Activated CD8-positive, alpha-beta T cell treated with anti-CD3 and anti-CD28 coated beads, Interleukin-2, amount 10 ng/mL, durations not matched to agents 7 days and 5 days (primary cell): ENCODE results near the gene CNGA2. TPM values are rescaled to one million over a fixed set of nuclear protein-coding genes. Genes with fewer than 3 reads are reported as not detected.

Experiments
- ATAC-seq: fragments of 150-1000 bp; cut with Tn5 transposase; one replicate; pipeline ENCODE4 v1.10.0; 2021; ENCODE audit warnings: moderate library complexity
- CTCF ChIA-PET: fragments of 350-600 bp; sonication (Branson Sonifier 250); formaldehyde crosslinking; loops from one replicate; lab custom pipeline; 2021; ENCODE audit warnings: antibody characterized with exemption; lab: Charles Lee
- POLR2A ChIA-PET: fragments of 350-600 bp; sonication (Branson Sonifier 250); formaldehyde crosslinking; loops from one replicate; lab custom pipeline; 2021; ENCODE audit warnings: antibody characterized with exemption; lab: Charles Lee
- DNase-seq: peaks from one replicate; pipeline ENCODE4 v3.0.0-alpha.2; 2020
- H3K27ac Mint-ChIP-seq: one replicate; pipeline ENCODE4 v1.8.0; 2021; ENCODE audit warnings: mild to moderate bottlenecking, mixed read lengths
- H3K27me3 Mint-ChIP-seq: one replicate; pipeline ENCODE4 v1.8.0; 2021; ENCODE audit warnings: low read depth, mixed read lengths
- H3K36me3 Mint-ChIP-seq: one replicate; pipeline ENCODE4 v1.8.0; 2021; ENCODE audit warnings: low read depth, mixed read lengths
- H3K4me1 Mint-ChIP-seq: one replicate; pipeline ENCODE4 v1.8.0; 2021; ENCODE audit warnings: low read depth, mixed read lengths
- H3K4me3 Mint-ChIP-seq: one replicate; pipeline ENCODE4 v1.8.0; 2021; ENCODE audit warnings: mild to moderate bottlenecking, mixed read lengths
- H3K9me3 Mint-ChIP-seq: one replicate; pipeline ENCODE4 v1.8.0; 2022; ENCODE audit warnings: mixed read lengths; ENCODE audit not compliant: insufficient read depth
- total RNA-seq, 2 experiments: library from RNA; stranded (reverse); gene quantifications; one replicate each; pipeline ENCODE4 v1.2.3, GENCODE V29; 2021

CNGA2 gene
- total RNA-seq, 2 experiments from 2014 or later: not detected

GRCh38 chrX:151759041-151759708, 24.6 kb downstream of the CNGA2 start:
- CTCF ChIA-PET: no interaction called here
- Mint-ChIP-seq H3K27ac (no peak overlapping the region), H3K4me3 (no peak overlapping the region), H3K36me3 (no peaks in the 10 kb centered on the region), H3K27me3 (no peaks in the 10 kb centered on the region), H3K4me1 (no peaks in the 10 kb centered on the region), H3K9me3 (no peaks in the 10 kb centered on the region)
- ATAC-seq: no peak
- no peak for DNase-seq
- POLR2A ChIA-PET: no interaction called here

- Mint-ChIP-seq H3K27me3 (no peaks in the 10 kb centered on the region), H3K4me3 (no peak overlapping the region), H3K36me3 (no peaks in the 10 kb centered on the region), H3K4me1 (no peaks in the 10 kb centered on the region), H3K27ac (no peak overlapping the region), H3K9me3 (no peaks in the 10 kb centered on the region)
- ChIA-PET POLR2A (no interaction called here), CTCF (no interaction called here)
- ATAC-seq (no peak), DNase-seq (no peak)
Observed at GRCh38 chrX:151762802-151763201, 28.3 kb downstream of the CNGA2 start.

GRCh38 chrX:151763711-151764110, 29.2 kb downstream of the CNGA2 start:
- DNase-seq (no peak), ATAC-seq (no peak)
- no peaks in the 10 kb centered on the region for H3K27me3 Mint-ChIP-seq
- H3K4me3 Mint-ChIP-seq: no peak overlapping the region
- no peaks in the 10 kb centered on the region for H3K36me3 Mint-ChIP-seq
- H3K4me1 Mint-ChIP-seq: no peaks in the 10 kb centered on the region
- ChIA-PET POLR2A (no interaction called here), CTCF (no interaction called here)
- H3K9me3 Mint-ChIP-seq: no peaks in the 10 kb centered on the region
- H3K27ac Mint-ChIP-seq: no peak overlapping the region

- POLR2A ChIA-PET: no interaction called here
- no peak for DNase-seq
- Mint-ChIP-seq H3K36me3 (no peaks in the 10 kb centered on the region), H3K9me3 (no peaks in the 10 kb centered on the region), H3K27me3 (no peaks in the 10 kb centered on the region), H3K4me1 (no peaks in the 10 kb centered on the region), H3K4me3 (no peak overlapping the region), H3K27ac (no peak overlapping the region)
- CTCF ChIA-PET: no interaction called here
- ATAC-seq: no peak
Observed at GRCh38 chrX:151765026-151765425, 30.5 kb downstream of the CNGA2 start.

GRCh38 chrX:151771726-151772125, 37.2 kb downstream of the CNGA2 start:
- DNase-seq (no peak), ATAC-seq (no peak)
- Mint-ChIP-seq H3K27ac (no peak overlapping the region), H3K36me3 (no peaks in the 10 kb centered on the region), H3K4me3 (no peak overlapping the region), H3K9me3 (no peaks in the 10 kb centered on the region), H3K4me1 (no peaks in the 10 kb centered on the region), H3K27me3 (no peaks in the 10 kb centered on the region)
- POLR2A ChIA-PET: no interaction called here
- CTCF ChIA-PET: no interaction called here

GRCh38 chrX:151773434-151773833, 38.9 kb downstream of the CNGA2 start:
- ChIA-PET CTCF (no interaction called here), POLR2A (no interaction called here)
- Mint-ChIP-seq H3K4me3 (no peak overlapping the region), H3K27me3 (no peaks in the 10 kb centered on the region), H3K36me3 (no peaks in the 10 kb centered on the region), H3K9me3 (no peaks in the 10 kb centered on the region), H3K27ac (no peak overlapping the region), H3K4me1 (no peaks in the 10 kb centered on the region)
- no peak for ATAC-seq
- DNase-seq: no peak

- no peaks in the 10 kb centered on the region for H3K4me1 Mint-ChIP-seq
- POLR2A ChIA-PET: no interaction called here
- CTCF ChIA-PET: no interaction called here
- DNase-seq: no peak
- ATAC-seq: no peak
- no peak overlapping the region for H3K27ac Mint-ChIP-seq
- H3K9me3 Mint-ChIP-seq: no peaks in the 10 kb centered on the region
- H3K36me3 Mint-ChIP-seq: no peaks in the 10 kb centered on the region
- no peaks in the 10 kb centered on the region for H3K27me3 Mint-ChIP-seq
- no peak overlapping the region for H3K4me3 Mint-ChIP-seq
Observed at GRCh38 chrX:151774421-151774820, 39.9 kb downstream of the CNGA2 start.

GRCh38 chrX:151776181-151776731, 41.7 kb downstream of the CNGA2 start:
- H3K36me3 Mint-ChIP-seq: no peaks in the 10 kb centered on the region
- no peak overlapping the region for H3K4me3 Mint-ChIP-seq
- H3K27me3 Mint-ChIP-seq: no peaks in the 10 kb centered on the region
- no peaks in the 10 kb centered on the region for H3K4me1 Mint-ChIP-seq
- CTCF ChIA-PET: no interaction called here
- DNase-seq (no peak), ATAC-seq (no peak)
- POLR2A ChIA-PET: no interaction called here
- H3K27ac Mint-ChIP-seq: no peak overlapping the region
- H3K9me3 Mint-ChIP-seq: no peaks in the 10 kb centered on the region

- no peaks in the 10 kb centered on the region for H3K9me3 Mint-ChIP-seq
- ChIA-PET CTCF (no interaction called here), POLR2A (no interaction called here)
- no peaks in the 10 kb centered on the region for H3K36me3 Mint-ChIP-seq
- no peak for DNase-seq
- H3K27ac Mint-ChIP-seq: no peak overlapping the region
- no peak overlapping the region for H3K4me3 Mint-ChIP-seq
- ATAC-seq: no peak
- no peaks in the 10 kb centered on the region for H3K4me1 Mint-ChIP-seq
- no peaks in the 10 kb centered on the region for H3K27me3 Mint-ChIP-seq
Observed at GRCh38 chrX:151776936-151777335, 42.4 kb downstream of the CNGA2 start.

- no peaks in the 10 kb centered on the region for H3K27me3 Mint-ChIP-seq
- CTCF ChIA-PET: no interaction called here
- POLR2A ChIA-PET: no interaction called here
Observed at GRCh38 chrX:151779258-151779657, 44.7 kb downstream of the CNGA2 start.

GRCh38 chrX:151780621-151781020, 46.1 kb downstream of the CNGA2 start:
- Mint-ChIP-seq H3K36me3 (no peaks in the 10 kb centered on the region), H3K9me3 (no peaks in the 10 kb centered on the region), H3K27ac (no peak overlapping the region), H3K4me1 (no peaks in the 10 kb centered on the region), H3K4me3 (no peak overlapping the region), H3K27me3 (no peaks in the 10 kb centered on the region)
- ChIA-PET POLR2A (no interaction called here), CTCF (no interaction called here)
- DNase-seq (no peak), ATAC-seq (no peak)

More at GRCh38 chrX:151779258-151779657, 44.7 kb downstream of the CNGA2 start:
- H3K4me3 Mint-ChIP-seq: no peak overlapping the region
- H3K9me3 Mint-ChIP-seq: no peaks in the 10 kb centered on the region
- ATAC-seq (no peak), DNase-seq (no peak)
- H3K27ac Mint-ChIP-seq: no peak overlapping the region
- no peaks in the 10 kb centered on the region for H3K36me3 Mint-ChIP-seq
- H3K4me1 Mint-ChIP-seq: no peaks in the 10 kb centered on the region

GRCh38 chrX:151789179-151789800, 54.7 kb downstream of the CNGA2 start:
- no peaks in the 10 kb centered on the region for H3K27me3 Mint-ChIP-seq
- no peaks in the 10 kb centered on the region for H3K9me3 Mint-ChIP-seq
- no peak for ATAC-seq
- H3K36me3 Mint-ChIP-seq: no peaks in the 10 kb centered on the region
- CTCF ChIA-PET: no interaction called here
- no peak for DNase-seq
- H3K27ac Mint-ChIP-seq: no peak overlapping the region
- H3K4me1 Mint-ChIP-seq: no peaks in the 10 kb centered on the region
- POLR2A ChIA-PET: no interaction called here
- H3K4me3 Mint-ChIP-seq: no peak overlapping the region
